Esophagus muscularis mucosa (tissue), 4 donors: ENCODE measurements around the gene CLEC4M. TPM values are rescaled to one million over a fixed set of nuclear protein-coding genes. Genes with fewer than 3 reads are reported as not detected.

Experiments used
- DNase-seq: peaks from one replicate; pipeline ENCODE4 v3.0.0-alpha.2; 2017; ENCODE audit errors: extremely low spot score
- H3K27ac ChIP-seq, 4 donors: fragments of 200-600 bp; sonication (generic); replicated peaks in 1 of 4; 1 replicate in 3 of 4; 2 replicates in 1 of 4; pipeline ENCODE4 v1.5.1; 2016 to 2019; ENCODE audit warnings: mild to moderate bottlenecking in 1 of 4
- H3K27me3 ChIP-seq, 4 donors: fragments of 200-600 bp; sonication (generic); one replicate each; pipeline versions ENCODE4 v1.5.1 to v1.6.0; 2016 to 2019
- H3K36me3 ChIP-seq, 4 donors: fragments of 200-600 bp; sonication (generic); one replicate each; pipeline ENCODE4 v1.5.1; 2016 to 2019
- H3K4me1 ChIP-seq, 4 donors: fragments of 200-600 bp; sonication (generic); one replicate each; pipeline ENCODE4 v1.5.1; 2016 to 2019
- H3K4me3 ChIP-seq, 4 donors: fragments of 200-600 bp; sonication (generic); 1 replicate in 2 of 4; 2 replicates in 2 of 4; pipeline ENCODE4 v1.5.1; 2016 to 2019; ENCODE audit warnings: mild to moderate bottlenecking in 4 of 4, moderate library complexity in 1 of 4
- H3K9me3 ChIP-seq, 4 donors: fragments of 200-600 bp; sonication (generic); 1 replicate in 3 of 4; 2 replicates in 1 of 4; pipeline ENCODE4 v1.5.1; 2016 to 2019
- EP300 ChIP-seq: sonication (generic); formaldehyde crosslinking; IDR thresholded peaks from one replicate; pipeline ENCODE4 v1.6.1; 2017; ENCODE audit warnings: antibody characterized with exemption
- POLR2A ChIP-seq: fragments of 450-650 bp; IDR thresholded peaks from one replicate; pipeline ENCODE4 v1.6.1; 2017; ENCODE audit warnings: antibody characterized with exemption, moderate library complexity, mild to moderate bottlenecking, low read depth
- POLR2AphosphoS5 ChIP-seq, 2 donors: sonication (generic); formaldehyde crosslinking; IDR thresholded peaks; one replicate each; pipeline ENCODE4 v1.6.1; 2017; ENCODE audit warnings: antibody characterized with exemption in 2 of 2
- WGBS: methylation state at CpG from one replicate; pipeline ENCODE4 v1.1.5; 2018; 5-methylcytosine and 5-hydroxymethylcytosine counted together
- intact Hi-C: fragments of 100-400 bp; cut with DNase I; formaldehyde crosslinking; loops from one replicate; pipeline ENCODE4 v1.15.1; 2023
- total RNA-seq, 4 donors: library from RNA; depleted of rRNA; stranded (reverse); fragments of >200 nt; gene quantifications; one replicate each; pipeline versions ENCODE4 v1.1.0 to v1.2.1, GENCODE V29; 2016
- TF ChIP-seq, protein P1 (sequence below), 3 experiments: fragments of 200-600 bp in 2 of 3; fragments of 450-650 bp in 1 of 3; sonication (generic) in 2 of 3; IDR thresholded peaks; one replicate each; pipeline ENCODE4 v1.5.1; 2017 to 2019; ENCODE audit warnings: antibody characterized with exemption in 3 of 3, mild to moderate bottlenecking in 2 of 3, moderate library complexity in 1 of 3

Gene CLEC4M
- total RNA-seq, 4 donors from 2014 or later: not detected

GRCh38 chr19:7817801-7818200 is 54.8 kb downstream of the CLEC4M start:
- peaks cover 0 to 27% (median 18%) of the 10 kb centered on the region in 4 donors for H3K9me3 ChIP-seq
- H3K4me1 ChIP-seq: no peaks in the 10 kb centered on the region
- H3K27ac ChIP-seq: no peak overlapping the region
- TF ChIP-seq POLR2A: no peak
- no peak for TF ChIP-seq EP300
- TF ChIP-seq, protein P1, sequence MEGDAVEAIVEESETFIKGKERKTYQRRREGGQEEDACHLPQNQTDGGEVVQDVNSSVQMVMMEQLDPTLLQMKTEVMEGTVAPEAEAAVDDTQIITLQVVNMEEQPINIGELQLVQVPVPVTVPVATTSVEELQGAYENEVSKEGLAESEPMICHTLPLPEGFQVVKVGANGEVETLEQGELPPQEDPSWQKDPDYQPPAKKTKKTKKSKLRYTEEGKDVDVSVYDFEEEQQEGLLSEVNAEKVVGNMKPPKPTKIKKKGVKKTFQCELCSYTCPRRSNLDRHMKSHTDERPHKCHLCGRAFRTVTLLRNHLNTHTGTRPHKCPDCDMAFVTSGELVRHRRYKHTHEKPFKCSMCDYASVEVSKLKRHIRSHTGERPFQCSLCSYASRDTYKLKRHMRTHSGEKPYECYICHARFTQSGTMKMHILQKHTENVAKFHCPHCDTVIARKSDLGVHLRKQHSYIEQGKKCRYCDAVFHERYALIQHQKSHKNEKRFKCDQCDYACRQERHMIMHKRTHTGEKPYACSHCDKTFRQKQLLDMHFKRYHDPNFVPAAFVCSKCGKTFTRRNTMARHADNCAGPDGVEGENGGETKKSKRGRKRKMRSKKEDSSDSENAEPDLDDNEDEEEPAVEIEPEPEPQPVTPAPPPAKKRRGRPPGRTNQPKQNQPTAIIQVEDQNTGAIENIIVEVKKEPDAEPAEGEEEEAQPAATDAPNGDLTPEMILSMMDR (IDR thresholded peaks at IDR 0.05): no peak
- TF ChIP-seq POLR2AphosphoS5 (IDR thresholded peaks at IDR 0.05): no peak
- intact Hi-C loops: no loop called here
- H3K4me3 ChIP-seq: no peak overlapping the region
- H3K27me3 ChIP-seq: peaks cover 0 to 63% (median 0%) of the 10 kb centered on the region in 4 donors
- WGBS: 87% methylated on average over 1 of the region's 1 CpG
- DNase-seq: no peak
- no peaks in the 10 kb centered on the region for H3K36me3 ChIP-seq

GRCh38 chr19:7818806-7819205 is 55.8 kb downstream of the CLEC4M start:
- Histone ChIP-seq H3K9me3 (peaks cover 0 to 27% (median 18%) of the 10 kb centered on the region in 4 donors), H3K27me3 (peaks cover 0 to 64% (median 0%) of the 10 kb centered on the region in 4 donors), H3K27ac (no peak overlapping the region), H3K4me1 (no peaks in the 10 kb centered on the region), H3K36me3 (no peaks in the 10 kb centered on the region), H3K4me3 (no peak overlapping the region)
- DNase-seq: no peak
- intact Hi-C loops: no loop called here
- no peak for TF ChIP-seq POLR2A
- TF ChIP-seq, protein P1 (IDR thresholded peaks at IDR 0.05): no peak
- no peak for TF ChIP-seq EP300
- TF ChIP-seq POLR2AphosphoS5 (IDR thresholded peaks at IDR 0.05): no peak
- WGBS: 84% methylated on average over 2 of the region's 2 CpGs

Other genes with a start within 250 kb of the CLEC4M start
- 100 to 1,000 TPM in 3 of 4 donors, 10 to 100 TPM in 1; 95.4 to 168 (median 137) TPM for gene ZNF358, start 247.1 kb upstream of the CLEC4M start, total RNA-seq
- gene MCOLN1, start 240.6 kb upstream of the CLEC4M start, total RNA-seq: 10 to 100 TPM; 11.3 to 20.7 (median 14.4) TPM
- 100 to 1,000 TPM in 2 of 4 donors, 10 to 100 TPM in 2; 58.1 to 156 (median 85.7) TPM for gene PNPLA6, start 227.5 kb upstream of the CLEC4M start, total RNA-seq
- under 1 TPM; 0.11 to 0.42 (median 0.18) TPM for gene CAMSAP3, start 167.4 kb upstream of the CLEC4M start, total RNA-seq
- gene XAB2, start 133.7 kb upstream of the CLEC4M start, total RNA-seq: 10 to 100 TPM; 32.0 to 56.2 (median 44.5) TPM
- 10 to 100 TPM; 19.5 to 80.9 (median 26.2) TPM for gene PET100, start 133.4 kb upstream of the CLEC4M start, total RNA-seq
- not detected for gene PCP2, start 129.5 kb upstream of the CLEC4M start, total RNA-seq
- 10 to 100 TPM in 3 of 4 donors, 1 to 10 TPM in 1; 7.2 to 14.4 (median 11.7) TPM for gene STXBP2, start 126.1 kb upstream of the CLEC4M start, total RNA-seq
- 1 to 10 TPM in 1 of 4 donors, not detected in 3; 1.3 TPM for gene RETN, start 94.2 kb upstream of the CLEC4M start, total RNA-seq
- 1 to 10 TPM in 1 of 4 donors, under 1 TPM in 2, not detected in 1; 0.34 to 2.0 (median 0.42) TPM for gene MCEMP1, start 86.2 kb upstream of the CLEC4M start, total RNA-seq
- 10 to 100 TPM; 12.5 to 84.7 (median 64.8) TPM for gene TRAPPC5, start 82.4 kb upstream of the CLEC4M start, total RNA-seq
- gene FCER2, start 61.1 kb upstream of the CLEC4M start, total RNA-seq: under 1 TPM in 1 of 4 donors, not detected in 3; 0.29 TPM
- 1 to 10 TPM in 3 of 4 donors, under 1 TPM in 1; 0.75 to 2.5 (median 1.8) TPM for gene CLEC4G, start 31.1 kb upstream of the CLEC4M start, total RNA-seq
- gene CD209, start 15.7 kb upstream of the CLEC4M start, total RNA-seq: 10 to 100 TPM in 1 of 4 donors, 1 to 10 TPM in 3; 4.0 to 13.1 (median 8.4) TPM
- gene EVI5L, start 67.0 kb downstream of the CLEC4M start, total RNA-seq: 10 to 100 TPM; 19.9 to 42.0 (median 29.2) TPM
- under 1 TPM in 1 of 4 donors, not detected in 3; 0.52 TPM for gene PRR36, start 111.1 kb downstream of the CLEC4M start, total RNA-seq
- gene LRRC8E, start 125.3 kb downstream of the CLEC4M start, total RNA-seq: 1 to 10 TPM in 1 of 4 donors, under 1 TPM in 2, not detected in 1; 0.33 to 1.0 (median 0.46) TPM
- 10 to 100 TPM; 17.2 to 31.9 (median 24.5) TPM for gene MAP2K7, start 140.6 kb downstream of the CLEC4M start, total RNA-seq
- gene TGFBR3L, start 151.6 kb downstream of the CLEC4M start, total RNA-seq: 1 to 10 TPM; 2.2 to 8.3 (median 6.1) TPM
- gene SNAPC2, start 157.1 kb downstream of the CLEC4M start, total RNA-seq: 10 to 100 TPM; 32.4 to 47.2 (median 35.0) TPM
- 10 to 100 TPM; 28.7 to 59.4 (median 49.2) TPM for gene CTXN1, start 162.9 kb downstream of the CLEC4M start, total RNA-seq
- 100 to 1,000 TPM in 1 of 4 donors, 10 to 100 TPM in 3; 61.6 to 111 (median 98.5) TPM for gene TIMM44, start 180.4 kb downstream of the CLEC4M start, total RNA-seq
- gene ELAVL1, start 242.4 kb downstream of the CLEC4M start, total RNA-seq: 10 to 100 TPM; 27.0 to 49.1 (median 38.3) TPM